PC-9 (cell line): ENCODE measurements around the gene ZNF784. TPM values are rescaled to one million over a fixed set of nuclear protein-coding genes. Genes with fewer than 3 reads are reported as not detected.

Source experiments
- BruUV-seq: library from RNA; stranded (reverse); fragments of 400-500 nt; replicated peaks from 2 replicates; lab custom pipeline; 2021; lab: Mats Ljungman, UMichigan
- CTCF ChIA-PET: fragments of 300-600 bp; sonication (Branson Sonifier 250); formaldehyde crosslinking; loops from one replicate; lab custom pipeline; 2022; ENCODE audit warnings: antibody characterized with exemption; lab: Charles Lee
- POLR2A ChIA-PET: fragments of 300-600 bp; sonication (Branson Sonifier 250); formaldehyde crosslinking; loops from one replicate; lab custom pipeline; 2022; ENCODE audit warnings: antibody characterized with exemption; ENCODE audit not compliant: unreplicated experiment; lab: Charles Lee
- DNase-seq, 2 experiments: peaks; one replicate each; pipeline versions ENCODE4 v3.0.0 to v3.0.0-alpha.2; 2015 to 2022; ENCODE audit warnings: mixed read lengths in 1 of 2
- H2AFZ ChIP-seq: fragments of 200-600 bp; sonication (generic); 2 replicates; pipeline ENCODE4 v1.8.1; 2017; ENCODE audit warnings: antibody characterized with exemption
- H3F3A ChIP-seq: fragments of 200-600 bp; sonication (generic); 2 replicates; pipeline ENCODE4 v1.8.1; 2017; ENCODE audit warnings: antibody characterized with exemption, mild to moderate bottlenecking, low read depth; ENCODE audit not compliant: insufficient read depth
- H3K27ac ChIP-seq: fragments of 200-600 bp; sonication (generic); 2 replicates; pipeline ENCODE4 v1.6.1; 2016; ENCODE audit warnings: mixed run types
- H3K27me3 ChIP-seq: fragments of 200-600 bp; sonication (generic); 2 replicates; pipeline ENCODE4 v1.6.1; 2016; ENCODE audit warnings: low read depth, mixed run types; ENCODE audit not compliant: insufficient read depth
- H3K36me3 ChIP-seq: fragments of 200-600 bp; sonication (generic); 2 replicates; pipeline ENCODE4 v1.6.1; 2016; ENCODE audit warnings: low read depth, mixed run types
- H3K4me1 ChIP-seq: fragments of 200-600 bp; sonication (generic); replicated peaks from 2 replicates; pipeline ENCODE4 v1.6.1; 2016; ENCODE audit warnings: mixed run types; ENCODE audit not compliant: insufficient read depth
- H3K4me2 ChIP-seq: fragments of 200-600 bp; sonication (generic); 2 replicates; pipeline ENCODE4 v1.6.1; 2017; ENCODE audit warnings: mixed run types
- H3K4me3 ChIP-seq: fragments of 200-600 bp; sonication (generic); 2 replicates; pipeline ENCODE4 v1.6.1; 2016; ENCODE audit warnings: mixed run types
- H3K79me2 ChIP-seq: fragments of 200-600 bp; sonication (generic); 2 replicates; pipeline ENCODE4 v1.6.1; 2017; ENCODE audit warnings: low read depth, mixed run types
- H3K9me2 ChIP-seq: fragments of 200-600 bp; sonication (generic); 2 replicates; pipeline ENCODE4 v1.8.1; 2017; ENCODE audit warnings: mild to moderate bottlenecking; ENCODE audit not compliant: insufficient read depth
- H3K9me3 ChIP-seq: fragments of 200-600 bp; sonication (generic); 2 replicates; pipeline ENCODE4 v1.8.1; 2016; ENCODE audit warnings: low read depth; ENCODE audit not compliant: insufficient read depth
- H4K20me1 ChIP-seq: fragments of 200-600 bp; sonication (generic); 2 replicates; pipeline ENCODE4 v1.8.1; 2017; ENCODE audit not compliant: insufficient read depth
- CTCF ChIP-seq: fragments of 200-600 bp; sonication (generic); conservative IDR thresholded peaks from 2 replicates; pipeline ENCODE4 v1.6.1; 2017; ENCODE audit warnings: mixed run types, antibody characterized with exemption, mild to moderate bottlenecking, moderate library complexity
- EZH2 ChIP-seq: fragments of 200-600 bp; sonication (generic); IDR thresholded peaks from 2 replicates; pipeline ENCODE4 v1.8.0; 2017; ENCODE audit warnings: antibody characterized with exemption, low read depth
- intact Hi-C: fragments of 100-400 bp; cut with micrococcal nuclease; formaldehyde crosslinking; loops from one replicate; pipeline ENCODE4 v1.10.0; 2022; ENCODE audit not compliant: unreplicated experiment
- total RNA-seq: library from RNA; stranded (reverse); gene quantifications from 2 replicates; pipeline ENCODE4 v1.2.3, GENCODE V29; 2021

The ZNF784 gene
- total RNA-seq, 1 experiment from 2014 or later: 5.4 TPM

DNA sequence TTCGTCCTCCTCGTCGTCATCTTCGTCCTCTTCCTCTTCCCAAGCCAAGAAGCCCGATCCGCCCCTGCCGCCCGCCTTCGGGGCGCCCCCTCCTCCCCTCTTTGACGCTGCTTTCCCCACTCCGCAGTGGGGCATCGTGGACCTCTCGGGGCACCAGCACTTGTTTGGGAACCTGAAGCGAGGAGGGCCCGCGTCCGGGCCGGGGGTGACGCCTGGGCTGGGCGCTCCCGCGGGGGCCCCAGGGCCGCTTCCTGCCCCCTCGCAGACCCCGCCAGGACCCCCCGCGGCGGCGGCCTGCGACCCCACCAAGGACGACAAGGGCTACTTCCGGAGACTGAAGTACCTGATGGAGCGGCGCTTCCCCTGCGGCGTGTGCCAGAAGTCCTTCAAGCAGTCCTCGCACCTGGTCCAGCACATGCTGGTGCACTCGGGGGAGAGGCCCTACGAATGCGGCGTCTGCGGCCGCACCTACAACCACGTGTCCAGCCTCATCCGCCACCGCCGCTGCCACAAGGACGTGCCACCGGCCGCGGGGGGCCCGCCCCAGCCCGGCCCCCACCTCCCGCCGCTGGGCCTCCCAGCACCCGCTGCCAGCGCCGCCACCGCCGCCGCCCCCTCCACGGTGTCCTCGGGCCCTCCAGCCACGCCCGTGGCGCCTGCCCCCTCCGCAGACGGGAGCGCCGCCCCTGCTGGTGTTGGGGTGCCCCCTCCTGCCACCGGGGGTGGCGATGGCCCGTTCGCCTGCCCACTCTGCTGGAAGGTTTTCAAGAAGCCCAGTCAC is 10.2 kb downstream of the ZNF784 start:
- no peak for TF ChIP-seq EZH2
- TF ChIP-seq CTCF: no peak
- intact Hi-C loops: no loop called here
- ChIA-PET POLR2A (no interaction called here), CTCF (no interaction called here)
- H3K79me2 ChIP-seq: peaks cover 9% of the 10 kb centered on the region
- H4K20me1 ChIP-seq: peaks cover 23% of the 10 kb centered on the region
- peaks cover 9% of the 10 kb centered on the region; the same call in 1 of the 2 replicates for H3K36me3 ChIP-seq
- no TSS peak for BruUV-seq
- H3K27ac ChIP-seq: no peak overlapping the region
- no peak for DNase-seq
- H3K9me3 ChIP-seq: no peaks in the 10 kb centered on the region
- peaks cover 30% of the 10 kb centered on the region; the same call in 1 of the 2 replicates for H3F3A ChIP-seq
- H3K4me1 ChIP-seq: no peaks in the 10 kb centered on the region
- H3K4me3 ChIP-seq: no peak overlapping the region
- H2AFZ ChIP-seq: no peak overlapping the region
- H3K9me2 ChIP-seq: no peaks in the 10 kb centered on the region
- no peaks in the 10 kb centered on the region for H3K27me3 ChIP-seq
- H3K4me2 ChIP-seq: no peak overlapping the region

- intact Hi-C loops: no loop called here
- no peak for DNase-seq
- Histone ChIP-seq H3K27me3 (no peaks in the 10 kb centered on the region), H2AFZ (no peak overlapping the region), H3K4me3 (no peak overlapping the region), H3K79me2 (peaks cover 17% of the 10 kb centered on the region), H3F3A (peaks cover 28% of the 10 kb centered on the region; the same call in 1 of the 2 replicates), H3K36me3 (peaks cover 15% of the 10 kb centered on the region; the same call in 1 of the 2 replicates), H3K4me1 (no peaks in the 10 kb centered on the region), H3K9me3 (no peaks in the 10 kb centered on the region), H4K20me1 (peaks cover 30% of the 10 kb centered on the region), H3K4me2 (no peak overlapping the region), H3K27ac (no peak overlapping the region), H3K9me2 (no peaks in the 10 kb centered on the region)
- CTCF ChIA-PET: no interaction called here
- POLR2A ChIA-PET: no interaction called here
- no peak for TF ChIP-seq CTCF
- TF ChIP-seq EZH2: no peak
- no TSS peak for BruUV-seq
Measured at GRCh38 chr19:55613396-55613795, 11.0 kb downstream of the ZNF784 start.

DNA sequence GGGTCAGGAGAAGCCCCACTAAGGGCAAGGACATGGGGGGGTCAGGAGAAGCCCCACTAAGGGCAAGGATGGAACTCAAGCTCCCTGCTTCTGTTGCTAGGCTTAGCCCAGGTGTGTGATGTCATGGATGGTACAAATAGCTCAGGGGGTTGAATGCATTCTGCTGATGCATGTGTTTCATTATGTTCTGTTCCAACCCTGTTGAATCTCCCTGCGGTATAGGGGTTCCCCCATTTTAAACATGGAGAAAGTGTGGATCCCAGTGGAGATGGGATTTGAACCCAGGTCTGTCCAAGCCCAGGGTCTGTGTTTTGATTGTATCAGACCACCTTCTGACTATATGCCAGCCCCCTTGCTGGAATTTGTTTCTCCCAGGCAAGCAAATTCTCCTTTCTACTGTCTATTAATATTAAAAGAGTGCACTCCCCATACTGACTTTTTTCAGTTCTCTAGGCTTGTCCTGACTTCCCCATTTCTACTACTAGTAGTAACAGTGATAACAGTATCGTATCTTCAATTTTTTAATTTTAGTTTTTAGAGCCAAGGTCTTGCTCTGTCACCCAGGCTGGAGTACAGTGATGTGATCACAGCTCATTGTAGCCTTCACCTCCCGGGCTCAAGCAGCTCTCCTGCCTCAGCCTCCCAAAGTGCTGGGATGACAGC is 12.3 kb downstream of the ZNF784 start:
- Histone ChIP-seq H3K79me2 (peaks cover 27% of the 10 kb centered on the region), H3K27me3 (no peaks in the 10 kb centered on the region), H4K20me1 (peaks cover 43% of the 10 kb centered on the region), H3K9me2 (no peaks in the 10 kb centered on the region), H3K4me3 (no peak overlapping the region), H3K4me2 (no peak overlapping the region), H3K9me3 (no peaks in the 10 kb centered on the region), H3K27ac (no peak overlapping the region), H3K36me3 (peaks cover 12% of the 10 kb centered on the region; the same call in 1 of the 2 replicates), H3F3A (peaks cover 25% of the 10 kb centered on the region; the same call in 1 of the 2 replicates), H2AFZ (no peak overlapping the region), H3K4me1 (no peaks in the 10 kb centered on the region; the same call in 1 of the 2 replicates)
- TF ChIP-seq CTCF: no peak
- TF ChIP-seq EZH2: no peak
- peak in 1 of 2 experiments; percentile 33 for DNase-seq
- ChIA-PET CTCF (no interaction called here), POLR2A (no interaction called here)
- intact Hi-C loops: no loop called here
- BruUV-seq: no TSS peak
